HepG2 (cell line): ENCODE results near the gene MMGT1. TPM values are rescaled to one million over a fixed set of nuclear protein-coding genes. Genes with fewer than 3 reads are reported as not detected.

Source experiments
- E2F1 ChIP-seq: sonication (generic); formaldehyde crosslinking; IDR thresholded peaks from 2 replicates; pipeline ENCODE4 v1.5.0; 2020; ENCODE audit warnings: missing genetic modification reagents
- ELF3 ChIP-seq: IDR thresholded peaks from 2 replicates; pipeline ENCODE4 v1.6.1; 2016; ENCODE audit warnings: missing genetic modification reagents, missing compliant biosample characterization
- HNF4G ChIP-seq, 2 experiments: sonication (generic) in 1 of 2; formaldehyde crosslinking in 1 of 2; IDR thresholded peaks; 2 replicates each; pipeline versions ENCODE4 v1.4.0 to v1.6.1; 2011 to 2020; ENCODE audit warnings: borderline replicate concordance in 2 of 2, low read depth in 2 of 2, mild to moderate bottlenecking in 2 of 2, low read length in 1 of 2, missing genetic modification reagents in 1 of 2, moderate library complexity in 1 of 2
- IKZF5 ChIP-seq: IDR thresholded peaks from 2 replicates; pipeline ENCODE4 v1.6.1; 2018; ENCODE audit warnings: missing genetic modification reagents, mild to moderate bottlenecking, missing compliant biosample characterization
- IRF2 ChIP-seq: IDR thresholded peaks from 2 replicates; pipeline ENCODE4 v1.6.1; 2018; ENCODE audit warnings: missing genetic modification reagents, missing compliant biosample characterization
- MATR3 ChIP-seq: sonication (generic); formaldehyde crosslinking; IDR thresholded peaks from 2 replicates; pipeline ENCODE4 v1.4.0; 2020; ENCODE audit warnings: missing genetic modification reagents
- MAX ChIP-seq: IDR thresholded peaks from 2 replicates; pipeline ENCODE4 v1.6.1; 2012; ENCODE audit warnings: inconsistent platforms
- MYPOP ChIP-seq: sonication (generic); formaldehyde crosslinking; IDR thresholded peaks from 2 replicates; pipeline ENCODE4 v1.8.1; 2023; ENCODE audit warnings: mild to moderate bottlenecking, moderate library complexity, missing genetic modification reagents
- PHF21A ChIP-seq: sonication (generic); formaldehyde crosslinking; IDR thresholded peaks from 2 replicates; pipeline ENCODE4 v1.5.0; 2020; ENCODE audit warnings: mild to moderate bottlenecking, missing genetic modification reagents
- SRSF4 ChIP-seq: fragments of 200-400 bp; formaldehyde crosslinking; IDR thresholded peaks from one replicate; pipeline ENCODE4 v1.6.1; 2018; ENCODE audit warnings: mild to moderate bottlenecking, low read depth, low read length, moderate library complexity; ENCODE audit not compliant: poor library complexity, severe bottlenecking
- ZBTB38 ChIP-seq: sonication (generic); formaldehyde crosslinking; IDR thresholded peaks from 2 replicates; pipeline ENCODE4 v1.5.1; 2020; ENCODE audit warnings: mild to moderate bottlenecking, missing genetic modification reagents
- ZNF326 ChIP-seq: sonication (generic); formaldehyde crosslinking; IDR thresholded peaks from 2 replicates; pipeline ENCODE4 v1.4.0; 2020; ENCODE audit warnings: missing genetic modification reagents, borderline replicate concordance
- ZNF646 ChIP-seq: sonication (generic); formaldehyde crosslinking; IDR thresholded peaks from 2 replicates; pipeline ENCODE4 v1.9.0; 2021; ENCODE audit warnings: mild to moderate bottlenecking, missing genetic modification reagents
- ZNF737 ChIP-seq: sonication (generic); formaldehyde crosslinking; IDR thresholded peaks from 2 replicates; pipeline ENCODE4 v1.5.0; 2020; ENCODE audit warnings: missing genetic modification reagents, mild to moderate bottlenecking, borderline replicate concordance
- ZNF740 ChIP-seq: sonication (generic); formaldehyde crosslinking; IDR thresholded peaks from 2 replicates; pipeline ENCODE4 v1.4.0; 2020; ENCODE audit warnings: missing genetic modification reagents
- ZSCAN30 ChIP-seq: sonication (generic); formaldehyde crosslinking; IDR thresholded peaks from 2 replicates; pipeline ENCODE4 v1.5.0; 2020; ENCODE audit warnings: mild to moderate bottlenecking, missing genetic modification reagents
- polyA plus RNA-seq, 8 experiments: library from polyadenylated mRNA; depleted of rRNA in 3 of 8; stranded (reverse) in 7 of 8; unstranded in 1 of 8; fragments of >200 nt; fragmentation: Illumina TruSeq in 4 of 8; extraction: Trizol in 4 of 8; gene quantifications; 2 replicates each; pipeline versions ENCODE4 v1.2.1 to v1.2.3, GENCODE V29; 2011 to 2016; ENCODE audit warnings: low read depth in 4 of 8, missing spikeins in 1 of 8, mixed read lengths in 1 of 8; ENCODE audit not compliant: insufficient read depth in 1 of 8
- total RNA-seq, 5 experiments: library from RNA; depleted of rRNA; stranded (reverse); fragments of >200 nt; fragmentation: Illumina TruSeq; extraction: Trizol; gene quantifications; 2 replicates each; pipeline ENCODE4 v1.2.3, GENCODE V29; 2016; ENCODE audit warnings: low read depth in 1 of 5

The MMGT1 gene
- total and polyA plus RNA-seq, 2 of the 13 experiments (the other 11 are each of a cell fraction or from before 2014, with no cell fraction given) = 7.5 to 8.8 TPM

- TF ChIP-seq ZNF740 (CRISPR knock-in tag) (no peak), ZSCAN30 (CRISPR knock-in tag) (no peak), MAX (peak; percentile 37; the same call in 1 of the 2 replicates), ZBTB38 (CRISPR knock-in tag) (no peak), HNF4G (IDR thresholded peaks at IDR 0.05; ENCODE audit: borderline replicate concordance, low read depth, low read length) (no peak), HNF4G (CRISPR knock-in tag; IDR thresholded peaks at IDR 0.05; ENCODE audit: borderline replicate concordance, low read depth) (no peak), ZNF737 (CRISPR knock-in tag) (no peak), MATR3 (CRISPR knock-in tag) (no peak), E2F1 (CRISPR knock-in tag) (no peak), IRF2 (CRISPR knock-in tag) (peak; percentile 37; the same call in 1 of the 2 replicates), ZNF646 (CRISPR knock-in tag) (no peak), ELF3 (no peak), SRSF4 (no peak), MYPOP (CRISPR knock-in tag) (0 out of 2 replicates have a peak, but pooled peaks have one; percentile 33), ZNF326 (CRISPR knock-in tag) (no peak), IKZF5 (peak; percentile 17; the same call in 1 of the 2 replicates), PHF21A (CRISPR knock-in tag) (no peak)
Measured at GRCh38 chrX:135973548-135974278, at the start of gene MMGT1 (continued).
